LHCN-M2 (cell line): ENCODE measurements around the gene LRRTM3. TPM values are rescaled to one million over a fixed set of nuclear protein-coding genes. Genes with fewer than 3 reads are reported as not detected.
A peak's percentile ranks its signal among the peaks of the same experiment; 100 is the strongest.

ENCODE experiments used
- DNase-seq: peaks from one replicate; pipeline ENCODE4 v3.0.0-alpha.2; 2012; ENCODE audit warnings: low read depth
- polyA plus RNA-seq: library from polyadenylated mRNA; unstranded; fragments of >200 nt; gene quantifications from one replicate; pipeline ENCODE4 v1.2.1, GENCODE V29; 2012; ENCODE audit warnings: missing spikeins
- total RNA-seq: library from RNA; depleted of rRNA; stranded (reverse); fragments of >200 nt; gene quantifications from 2 replicates; pipeline ENCODE4 v1.2.3, GENCODE V29; 2014; rRNA removed

Gene LRRTM3
- 0.06 TPM in 1 of 2 replicates, not detected in the other for total RNA-seq
- 0.02 TPM for polyA plus RNA-seq

- DNase-seq = peak; percentile 82
Observed at GRCh38 chr10:66925896-66926715, at the start of gene LRRTM3. Gene LRRTM3, plus strand, starts transcription at chr10:66926036.

GRCh38 chr10:66877361-66877760, 48.5 kb upstream of the LRRTM3 start:
- no peak for DNase-seq

- no peak for DNase-seq
Observed at GRCh38 chr10:66880292-66880691, 45.5 kb upstream of the LRRTM3 start.

DNA sequence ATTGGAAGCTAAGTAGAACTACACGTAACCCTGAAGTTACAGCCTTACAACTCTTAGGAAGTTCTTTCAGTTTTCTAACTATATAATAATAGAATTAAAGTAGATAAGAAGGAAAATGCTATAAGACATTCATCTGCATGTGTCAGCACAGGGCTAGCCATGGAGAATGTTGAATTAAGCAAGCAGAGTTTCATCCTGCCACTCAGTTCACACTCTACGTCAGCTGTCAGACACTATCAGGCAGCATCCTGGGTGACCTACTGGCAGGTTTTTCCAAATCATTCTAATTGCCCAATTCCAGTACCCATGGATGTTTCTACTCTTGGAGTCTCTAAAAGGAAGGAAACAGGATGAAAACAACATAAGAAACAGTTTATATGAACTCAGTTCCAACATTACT, 45.0 kb upstream of the LRRTM3 start:
- no peak for DNase-seq

DNA sequence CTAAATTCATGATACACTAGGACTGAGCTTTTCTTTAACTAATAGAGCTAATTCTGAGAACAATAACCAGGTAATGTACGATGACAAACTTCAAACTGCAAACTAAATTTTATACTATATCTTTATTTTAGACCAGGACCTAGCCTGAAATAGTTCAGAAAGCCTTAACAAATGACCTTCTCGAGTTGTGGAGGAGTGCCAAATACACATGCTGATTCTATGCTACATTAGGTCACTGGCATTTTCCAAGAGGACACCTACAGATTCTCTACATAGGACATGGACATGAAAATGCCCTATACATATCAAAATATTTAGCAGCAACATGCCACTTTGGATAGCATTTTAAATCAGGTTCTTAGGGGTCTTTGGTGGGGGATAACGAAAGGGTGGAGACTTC, 44.0 kb upstream of the LRRTM3 start:
- DNase-seq = no peak

- DNase-seq = no peak
Observed at GRCh38 chr10:66882271-66882670, 43.6 kb upstream of the LRRTM3 start.

GRCh38 chr10:66886848-66887247, 39.0 kb upstream of the LRRTM3 start:
- no peak for DNase-seq

DNA sequence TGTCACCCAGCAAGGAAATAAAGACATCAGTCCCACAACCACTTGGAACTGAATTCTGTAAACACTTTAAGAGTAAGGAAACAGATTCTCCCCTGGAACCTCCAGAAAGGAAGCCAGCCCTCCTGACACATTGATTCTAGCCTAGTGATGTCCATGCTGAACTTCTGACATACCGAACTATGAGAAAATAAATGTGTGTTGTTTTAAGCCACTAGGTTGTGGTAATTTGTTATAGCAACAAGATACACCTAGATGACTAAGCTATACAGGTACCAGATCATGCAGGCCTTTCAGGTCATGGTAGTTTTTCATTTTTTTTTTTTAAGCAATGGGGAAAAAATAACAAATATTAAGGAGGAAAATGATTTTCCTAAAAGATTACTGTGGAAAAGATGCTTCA, 37.6 kb upstream of the LRRTM3 start:
- DNase-seq = no peak

DNA sequence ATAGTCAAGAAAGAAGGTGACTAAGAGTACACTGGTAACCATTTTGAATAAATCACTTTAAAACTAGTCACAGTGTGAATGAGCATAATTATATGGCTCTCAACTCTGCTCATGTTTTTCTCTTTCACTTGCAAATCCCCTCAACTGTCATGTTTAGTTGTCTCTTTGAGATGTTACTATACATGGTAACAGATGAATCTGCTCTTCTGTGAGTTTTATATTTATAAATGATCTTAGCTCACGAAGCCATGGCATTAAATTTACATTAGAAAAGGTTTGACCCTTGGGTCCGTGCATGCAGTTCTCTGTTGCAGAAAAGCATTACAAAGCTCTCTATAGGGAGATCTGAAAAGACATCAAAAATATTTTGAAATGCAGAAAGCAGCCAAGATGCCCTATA, 33.0 kb upstream of the LRRTM3 start:
- no peak for DNase-seq

DNA sequence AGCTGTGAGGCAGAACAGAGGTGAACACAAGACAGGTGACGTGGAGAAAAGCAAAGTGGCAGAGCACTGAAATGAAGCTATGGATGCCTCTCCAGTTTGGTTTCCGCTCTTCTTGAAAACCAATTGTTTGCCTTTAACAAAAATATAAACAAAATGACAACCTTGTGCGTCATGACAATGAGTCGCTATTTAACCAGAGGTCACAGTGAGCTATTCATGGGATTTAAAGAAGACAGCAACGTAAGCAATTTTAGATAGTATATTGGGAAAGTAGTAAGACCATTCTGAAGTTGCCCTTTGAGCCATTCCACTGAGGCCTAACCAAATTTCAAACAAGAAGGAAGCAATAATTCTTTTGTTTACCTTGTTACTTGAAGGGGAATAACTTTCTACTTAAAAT, 15.2 kb upstream of the LRRTM3 start:
- DNase-seq = no peak

DNA sequence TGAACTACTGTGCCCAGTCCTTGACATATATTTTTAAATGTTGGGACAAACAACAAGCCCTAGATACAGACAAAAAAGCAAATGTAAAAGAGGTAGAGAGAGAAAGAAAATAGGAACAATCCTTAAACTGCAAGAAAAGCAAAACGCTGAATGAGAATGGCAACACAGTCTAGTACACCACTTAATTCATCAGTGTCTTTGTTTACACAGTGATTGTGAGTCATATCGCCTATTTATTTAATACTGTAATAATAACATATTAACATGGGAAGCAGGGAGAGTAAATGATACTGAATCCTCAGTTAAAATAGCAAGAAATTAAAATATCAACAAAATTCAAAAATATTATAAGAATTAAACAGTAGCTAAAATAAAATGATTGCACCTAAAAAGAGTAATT, 9.8 kb upstream of the LRRTM3 start:
- DNase-seq = no peak

DNA sequence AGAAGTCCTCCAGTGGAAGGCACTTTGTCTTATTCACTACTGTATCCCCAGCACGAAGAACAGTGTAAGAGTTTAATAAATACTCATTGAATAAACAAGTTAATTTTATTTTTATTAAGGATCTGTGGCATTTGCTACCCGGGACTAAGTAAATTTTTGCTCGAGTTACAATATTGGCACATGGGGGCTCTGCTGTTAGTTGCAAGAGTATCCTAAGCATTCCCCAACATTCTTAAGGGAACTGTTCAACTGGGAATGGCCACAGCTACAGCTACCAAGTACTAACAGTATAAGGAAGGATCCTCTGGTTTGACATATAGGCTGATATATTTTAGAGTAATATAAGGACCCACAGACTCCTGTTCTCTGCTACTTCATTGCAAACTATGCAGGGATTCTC, 8.7 kb upstream of the LRRTM3 start:
- peak; percentile 12 for DNase-seq

DNA sequence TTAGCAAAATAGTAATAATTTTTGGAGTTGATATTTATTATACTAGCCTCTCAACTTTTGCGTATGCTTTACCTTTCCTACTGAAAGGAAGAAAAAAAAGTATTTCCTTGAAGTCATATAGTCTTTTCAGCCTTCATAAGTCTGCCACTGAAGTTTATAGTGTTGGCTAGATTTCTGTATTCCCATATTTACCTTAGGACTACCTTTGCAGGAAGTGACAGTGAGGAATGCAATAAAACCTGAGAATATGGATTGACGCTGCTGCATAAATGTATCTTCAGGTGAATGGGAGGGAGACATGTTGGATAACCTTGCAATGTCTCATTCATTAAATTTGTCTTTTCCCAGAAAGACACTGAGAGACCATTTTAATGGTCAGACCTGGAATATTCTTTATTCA, 6.6 kb upstream of the LRRTM3 start:
- DNase-seq = no peak

DNA sequence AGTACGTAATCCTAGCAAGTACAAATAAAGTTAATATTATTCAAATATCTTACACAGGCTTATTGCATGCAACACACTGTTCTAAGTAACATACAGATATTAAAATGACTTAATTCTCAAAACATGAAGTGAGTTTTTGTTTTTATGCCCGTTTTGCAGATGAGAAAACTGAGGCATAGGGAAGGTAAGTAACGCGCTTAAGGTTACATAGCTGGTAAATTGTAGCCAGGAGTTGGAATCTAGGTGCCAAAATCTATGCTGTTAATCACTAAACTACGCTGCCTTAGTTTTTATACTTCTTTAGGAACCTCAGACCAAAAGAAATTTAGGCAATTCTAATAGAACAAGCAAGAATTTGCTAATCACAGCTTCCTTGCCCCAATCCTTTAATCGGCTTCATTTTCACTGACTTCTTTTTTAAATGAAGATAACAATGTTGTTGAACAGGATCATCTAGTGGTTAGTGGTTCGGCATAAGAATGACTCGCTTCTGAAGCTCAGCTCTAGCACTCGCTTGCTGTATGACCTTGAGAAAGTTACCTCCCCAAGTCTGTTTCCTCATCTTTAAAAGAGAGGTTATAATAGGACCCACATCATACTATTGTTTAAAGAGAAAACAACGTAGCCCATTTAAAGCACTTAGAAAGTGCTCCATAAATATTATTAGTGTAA, 1.0 kb upstream of the LRRTM3 start:
- DNase-seq = peak; percentile 10

DNA sequence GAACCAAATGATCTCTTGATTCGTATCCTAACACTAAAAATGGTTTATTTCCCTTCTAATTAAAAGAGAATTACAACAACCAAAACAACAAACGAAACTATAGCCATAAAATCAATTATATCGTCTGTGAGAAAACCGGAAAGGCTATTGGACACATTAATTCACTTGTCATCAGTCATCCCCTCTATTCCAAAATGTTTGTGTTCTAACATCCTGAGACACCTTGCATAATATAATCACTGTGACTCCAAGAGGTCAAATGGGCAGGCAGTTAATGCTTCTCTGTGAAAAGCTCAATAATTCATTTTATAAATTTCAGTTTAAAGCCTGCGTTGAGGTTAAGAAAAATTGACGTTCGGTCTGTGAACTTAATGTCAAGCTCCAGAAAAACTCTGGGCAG, 463 bp upstream of the LRRTM3 start:
- no peak for DNase-seq

DNA sequence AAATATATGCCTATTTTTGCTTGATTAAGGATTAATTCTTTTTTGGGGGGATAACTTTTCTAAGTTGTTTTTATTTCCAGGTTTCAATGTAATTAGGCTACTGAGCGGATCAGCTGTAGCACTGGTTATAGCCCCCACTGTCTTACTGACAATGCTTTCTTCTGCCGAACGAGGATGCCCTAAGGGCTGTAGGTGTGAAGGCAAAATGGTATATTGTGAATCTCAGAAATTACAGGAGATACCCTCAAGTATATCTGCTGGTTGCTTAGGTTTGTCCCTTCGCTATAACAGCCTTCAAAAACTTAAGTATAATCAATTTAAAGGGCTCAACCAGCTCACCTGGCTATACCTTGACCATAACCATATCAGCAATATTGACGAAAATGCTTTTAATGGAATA, 1.0 kb downstream of the LRRTM3 start:
- no peak for DNase-seq

- no peak for DNase-seq
Observed at GRCh38 chr10:66927251-66927935, 1.6 kb downstream of the LRRTM3 start.

- peak; percentile 34 for DNase-seq
Observed at GRCh38 chr10:66927971-66928770, 2.3 kb downstream of the LRRTM3 start.

GRCh38 chr10:66928776-66929175, 2.9 kb downstream of the LRRTM3 start:
- no peak for DNase-seq

- DNase-seq = no peak
Observed at GRCh38 chr10:66929375-66929774, 3.5 kb downstream of the LRRTM3 start.

- DNase-seq = peak; percentile 54
Observed at GRCh38 chr10:66931340-66931948, 5.6 kb downstream of the LRRTM3 start.
